Effector CD4-positive, alpha-beta T cell (primary cell): ENCODE results near the gene PCLO.
"Not testable (repeated sequence)": the region's sequence is repeated elsewhere in the genome, so short reads cannot be mapped to it uniquely, and the experiment has no call there.

Experiments used
- DNase-seq: peaks from one replicate; pipeline ENCODE4 v3.0.0-alpha.2; 2020

The PCLO gene

DNA sequence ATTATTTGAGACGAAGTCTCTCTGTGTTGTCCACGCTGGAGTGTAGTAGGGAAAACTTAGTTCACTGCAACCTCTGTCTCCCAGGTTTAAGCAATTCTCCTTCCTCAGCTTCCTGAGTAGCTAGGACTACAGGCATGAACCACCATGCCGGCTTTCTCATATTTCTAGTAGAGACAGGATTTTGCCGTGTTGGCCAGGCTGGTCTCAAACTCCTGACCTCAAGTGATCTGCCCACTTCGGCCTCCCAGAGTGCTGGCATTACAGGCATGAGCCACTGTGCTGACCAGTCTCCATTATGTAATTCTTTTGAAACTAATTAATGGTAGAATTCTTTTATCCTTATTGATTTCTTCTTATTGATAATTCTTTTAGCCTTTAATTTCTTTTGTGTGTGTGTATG lies 32.5 kb downstream of the PCLO start:
- no peak for DNase-seq

- DNase-seq: no peak
These were observed 43.2 kb downstream of the PCLO start for GRCh38 chr7:83119494-83119893.

- no peak for DNase-seq
These were observed 43.7 kb downstream of the PCLO start for GRCh38 chr7:83119026-83119382.

DNA sequence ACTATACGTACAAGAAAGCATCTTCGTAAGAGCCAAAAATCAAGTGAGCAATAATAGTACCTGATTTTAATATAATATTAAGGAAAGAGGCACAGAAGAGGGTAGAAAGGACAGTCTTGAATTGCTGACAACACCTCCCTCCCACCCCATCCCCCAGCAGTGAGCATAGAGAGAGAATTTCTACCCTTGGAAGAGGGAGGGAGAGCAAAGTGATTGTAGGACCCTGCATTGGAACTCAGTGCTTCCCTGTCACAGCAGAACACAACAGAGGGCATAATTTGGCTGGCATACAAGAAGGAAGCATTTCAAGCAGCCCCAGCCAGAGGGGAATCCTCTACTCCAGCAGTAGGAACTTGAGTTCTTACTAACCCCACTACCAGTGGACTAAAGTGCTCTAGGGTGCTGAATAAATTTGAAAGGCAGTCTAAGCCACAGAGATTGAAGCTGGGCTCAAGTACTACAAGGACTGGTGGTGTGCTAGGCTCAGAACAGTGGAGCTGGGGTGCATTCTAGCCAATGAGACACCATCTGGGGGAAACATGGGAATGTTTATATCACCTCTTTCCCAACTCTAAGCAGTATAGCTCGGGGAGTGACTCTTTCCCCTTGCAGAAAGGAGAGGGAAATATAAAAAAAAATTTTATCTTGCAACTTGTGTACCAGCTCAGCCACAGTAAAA lies 44.2 kb downstream of the PCLO start:
- DNase-seq: no peak

- no peak for DNase-seq
These were observed 45.2 kb downstream of the PCLO start for GRCh38 chr7:83117466-83117865.

DNA sequence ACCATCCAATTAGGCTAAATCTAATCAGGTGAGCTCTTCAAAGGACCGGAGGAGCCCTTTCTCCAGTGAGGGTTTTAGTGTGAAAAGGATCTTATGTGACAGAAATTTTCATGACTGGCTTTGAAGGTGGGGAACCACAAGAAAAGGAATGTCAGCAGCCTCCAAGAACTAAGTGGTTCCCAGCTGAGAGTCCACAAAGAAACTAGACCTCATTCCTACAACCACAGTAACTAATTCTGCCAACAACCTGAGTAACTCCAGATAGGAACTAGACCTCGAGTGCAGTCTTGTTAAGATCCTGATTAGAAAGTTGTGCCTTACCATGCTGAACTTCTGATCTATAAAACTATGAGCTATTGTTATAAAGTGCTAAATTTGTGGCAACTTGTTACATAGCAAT lies 51.3 kb downstream of the PCLO start:
- DNase-seq: no peak

DNA sequence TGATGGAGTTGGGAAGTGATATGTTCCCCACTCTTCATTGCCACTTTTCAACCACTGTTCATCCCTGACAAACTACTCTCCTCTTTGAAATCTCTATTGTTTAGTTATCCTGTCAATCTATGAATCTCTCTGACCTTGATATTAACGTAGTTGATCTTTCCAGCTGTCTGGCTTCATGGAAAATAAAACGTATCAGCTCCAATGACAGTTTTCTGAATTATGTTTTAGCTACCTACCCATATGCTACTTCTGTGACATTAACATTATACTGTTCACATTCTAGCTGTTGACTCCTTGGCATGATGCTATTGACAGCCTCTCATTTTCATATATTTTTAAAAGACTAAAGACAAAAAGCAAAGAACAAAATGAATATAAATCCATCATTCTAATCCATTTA lies 53.3 kb downstream of the PCLO start:
- no peak for DNase-seq

- DNase-seq: no peak
These were observed 56.7 kb downstream of the PCLO start for GRCh38 chr7:83105948-83106347.

GRCh38 chr7:83105063-83105462 lies 57.6 kb downstream of the PCLO start:
- DNase-seq: no peak

DNA sequence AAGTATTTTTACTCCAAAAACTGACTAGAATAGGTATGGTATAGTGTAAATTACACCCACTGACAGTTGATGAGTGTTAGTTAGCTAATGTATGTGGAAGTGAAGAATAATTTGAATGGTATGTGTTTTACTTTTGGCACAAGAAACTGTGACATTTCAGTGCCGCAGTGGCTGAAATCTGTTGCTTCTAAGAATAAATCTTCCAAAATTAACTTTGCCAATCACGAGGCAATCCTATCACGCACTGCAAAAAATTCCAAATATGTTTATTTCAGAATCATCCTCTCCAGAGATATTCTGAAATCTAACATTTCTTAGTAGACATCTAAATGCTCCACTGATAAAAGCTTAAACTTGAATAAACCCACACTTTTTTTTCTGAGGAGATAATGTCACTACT lies 61.2 kb downstream of the PCLO start:
- DNase-seq: no peak

DNA sequence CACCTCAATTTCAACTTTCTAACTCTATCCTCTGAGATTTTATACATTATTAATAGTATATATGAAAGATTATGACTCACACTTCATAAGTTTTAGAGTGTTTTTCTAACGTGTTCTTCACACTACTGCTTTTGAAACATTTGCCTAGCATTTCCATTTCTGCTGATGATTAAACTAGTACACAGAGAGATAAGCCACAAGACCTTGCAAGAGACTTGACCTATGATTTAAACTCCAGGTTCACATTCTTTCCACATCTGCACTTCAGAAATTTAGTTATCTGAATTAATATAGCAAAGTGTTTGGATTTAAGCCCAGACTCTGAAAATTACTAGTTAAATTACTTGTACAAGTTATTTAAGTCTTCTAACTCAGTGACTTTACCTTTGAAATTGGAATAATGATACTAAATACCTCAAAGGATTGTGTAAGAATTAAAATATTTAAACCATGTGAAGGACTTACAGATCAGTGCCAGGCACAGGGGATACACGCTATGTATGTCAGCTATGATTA lies 66.6 kb downstream of the PCLO start:
- DNase-seq: no peak

DNA sequence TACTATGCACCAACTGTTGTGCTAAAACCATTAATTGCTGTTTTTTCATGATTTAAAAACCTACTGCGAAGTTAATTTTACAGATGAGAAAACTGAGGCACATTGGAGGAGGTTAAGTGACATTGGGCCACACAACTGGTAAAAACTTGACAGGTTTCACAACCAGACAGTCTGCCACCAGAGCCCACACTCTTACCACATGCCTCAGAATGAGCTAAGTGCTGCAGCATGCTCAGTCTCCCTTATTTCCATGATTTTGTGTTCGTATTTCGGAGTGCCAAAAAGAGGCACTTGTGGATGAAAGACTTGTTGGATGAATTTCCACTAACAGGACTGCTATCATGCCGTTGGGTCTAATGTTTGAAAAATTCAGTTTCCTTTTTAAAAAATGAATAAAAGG lies 77.4 kb downstream of the PCLO start:
- DNase-seq: no peak

GRCh38 chr7:83079879-83080278 lies 82.8 kb downstream of the PCLO start:
- not testable (repeated sequence) for DNase-seq

DNA sequence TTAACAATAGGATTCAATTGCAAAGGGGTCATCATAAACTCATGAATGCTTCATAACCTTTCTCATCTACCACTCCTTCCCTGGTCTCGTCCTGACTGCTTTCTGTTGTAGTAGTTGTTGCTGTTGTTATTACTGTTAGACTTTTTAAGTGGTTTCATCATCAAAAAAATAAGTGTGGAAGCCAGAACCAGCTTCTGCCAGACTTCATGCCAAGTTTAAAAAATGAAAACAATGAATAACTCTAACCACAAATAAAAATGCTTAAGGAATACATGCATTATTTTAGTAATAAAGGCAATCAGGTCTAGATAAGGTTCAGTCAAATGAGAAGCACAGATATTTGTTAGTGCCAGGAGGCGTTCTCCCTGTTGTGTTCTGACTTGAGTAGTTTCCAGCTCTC lies 85.4 kb downstream of the PCLO start:
- DNase-seq: no peak

- no peak for DNase-seq
These were observed 89.8 kb downstream of the PCLO start for GRCh38 chr7:83072576-83073517.

GRCh38 chr7:83065714-83066113 lies 97.0 kb downstream of the PCLO start:
- DNase-seq: no peak

DNA sequence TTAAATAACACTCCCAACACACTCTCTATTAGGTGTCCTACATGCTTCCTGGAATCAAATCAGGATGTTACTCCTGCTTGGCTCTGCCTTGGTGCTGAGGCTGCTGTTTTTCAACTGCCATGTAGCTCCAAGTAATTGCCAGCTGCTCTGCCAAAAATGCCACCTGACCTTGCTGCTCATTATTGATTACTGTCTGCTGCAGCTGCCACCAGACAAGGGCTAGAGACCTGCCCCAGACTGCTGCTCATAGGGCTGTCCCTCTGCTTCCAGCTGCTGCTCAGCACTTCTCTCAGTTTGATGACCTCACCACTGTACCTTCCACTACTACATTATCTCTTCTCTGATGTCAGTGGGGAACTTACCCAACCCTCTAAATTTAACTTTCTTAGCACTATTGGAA lies 102.5 kb downstream of the PCLO start:
- DNase-seq: no peak

DNA sequence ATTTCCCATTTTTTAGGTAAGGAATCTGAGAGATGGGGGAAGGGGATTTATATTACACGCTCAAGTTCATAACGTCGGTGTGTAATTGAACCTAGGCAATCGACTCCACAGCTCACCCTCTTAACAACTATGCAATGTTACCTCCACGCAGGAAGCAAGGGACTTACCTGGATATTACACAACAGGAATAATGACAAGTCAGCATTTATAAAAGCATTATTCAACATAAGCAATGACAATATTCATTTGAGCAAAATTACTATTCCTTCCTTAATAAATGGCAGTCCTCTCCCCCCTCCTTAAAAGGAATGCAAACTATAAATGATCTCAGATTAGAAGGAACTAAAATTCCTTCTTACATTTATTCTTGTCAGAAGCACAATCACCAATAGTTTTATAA lies 104.0 kb downstream of the PCLO start:
- DNase-seq: no peak

- DNase-seq: no peak
These were observed 107.5 kb downstream of the PCLO start for GRCh38 chr7:83055197-83055596.

DNA sequence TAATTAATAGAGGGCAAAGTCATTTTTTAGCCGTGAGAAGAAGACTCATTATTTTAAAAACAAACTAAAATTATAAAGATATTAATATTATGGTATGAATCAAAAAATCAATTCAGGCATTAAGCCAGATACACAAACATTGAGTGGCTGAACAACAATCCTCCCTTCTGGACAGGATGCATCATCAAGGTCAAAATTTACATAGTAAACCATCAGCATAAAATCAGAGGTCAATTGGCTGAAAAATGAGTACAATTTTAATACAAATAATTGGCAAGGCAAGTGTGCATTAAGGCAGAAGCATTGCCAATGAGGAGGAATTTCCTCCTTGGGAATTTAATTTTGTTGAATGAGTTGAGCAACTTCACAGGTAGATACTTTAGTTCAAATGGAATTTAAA lies 108.2 kb downstream of the PCLO start:
- DNase-seq: no peak

DNA sequence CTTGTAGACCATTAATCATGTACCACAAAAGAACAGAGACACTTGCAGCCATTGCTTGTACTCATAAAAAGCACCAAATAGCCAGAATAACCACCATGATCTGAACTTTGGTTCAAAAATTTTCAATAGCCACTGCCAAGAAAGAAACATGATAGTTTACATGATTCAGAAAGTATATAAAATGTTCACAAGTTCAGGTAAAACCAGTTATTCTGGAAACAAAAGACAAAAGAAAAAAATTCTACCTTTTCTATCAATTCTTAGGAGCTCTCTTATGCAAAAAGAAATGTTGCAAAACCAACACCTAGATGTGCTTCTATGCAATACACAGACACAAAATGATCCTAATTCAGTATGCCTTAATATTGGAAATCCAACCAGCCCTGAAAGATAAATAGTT lies 108.7 kb downstream of the PCLO start:
- no peak for DNase-seq

DNA sequence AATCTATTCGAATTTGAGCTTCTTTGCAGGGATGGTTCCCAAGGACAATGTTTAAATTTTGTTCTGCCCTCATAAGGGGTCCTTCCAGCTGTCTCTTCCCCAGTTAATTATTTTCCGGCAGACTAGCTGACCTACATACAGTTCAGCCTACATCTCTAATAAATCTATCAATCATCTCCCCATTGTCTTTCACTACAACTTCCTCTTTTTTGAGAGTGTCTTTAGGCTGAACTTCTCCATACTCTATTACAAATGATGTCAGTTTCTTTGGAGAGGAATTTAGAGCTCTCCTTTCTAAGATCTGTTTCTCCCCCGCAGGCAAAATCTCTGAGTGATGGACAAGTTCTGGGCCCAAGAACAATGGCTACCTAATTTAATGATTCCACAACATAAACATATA lies 122.2 kb downstream of the PCLO start:
- DNase-seq: no peak

DNA sequence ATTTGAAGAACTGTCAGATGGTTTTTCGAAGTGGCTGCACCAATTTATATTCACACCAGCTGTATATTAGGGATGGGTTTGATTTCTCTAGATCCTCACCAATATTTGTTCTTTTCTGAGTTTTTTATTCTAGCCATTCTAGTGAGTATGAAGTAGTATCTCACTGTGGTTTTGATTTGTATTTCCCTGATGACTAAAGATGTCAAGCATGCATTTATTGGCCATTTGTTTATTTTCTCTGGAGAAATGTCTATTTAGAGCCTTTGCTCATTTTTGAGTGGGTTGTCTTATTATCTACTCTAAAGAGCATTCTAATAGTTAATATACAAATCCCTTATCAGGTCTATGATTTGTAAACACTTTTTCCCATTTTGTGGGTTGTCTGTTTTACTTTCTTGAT lies 123.9 kb downstream of the PCLO start:
- DNase-seq: no peak

DNA sequence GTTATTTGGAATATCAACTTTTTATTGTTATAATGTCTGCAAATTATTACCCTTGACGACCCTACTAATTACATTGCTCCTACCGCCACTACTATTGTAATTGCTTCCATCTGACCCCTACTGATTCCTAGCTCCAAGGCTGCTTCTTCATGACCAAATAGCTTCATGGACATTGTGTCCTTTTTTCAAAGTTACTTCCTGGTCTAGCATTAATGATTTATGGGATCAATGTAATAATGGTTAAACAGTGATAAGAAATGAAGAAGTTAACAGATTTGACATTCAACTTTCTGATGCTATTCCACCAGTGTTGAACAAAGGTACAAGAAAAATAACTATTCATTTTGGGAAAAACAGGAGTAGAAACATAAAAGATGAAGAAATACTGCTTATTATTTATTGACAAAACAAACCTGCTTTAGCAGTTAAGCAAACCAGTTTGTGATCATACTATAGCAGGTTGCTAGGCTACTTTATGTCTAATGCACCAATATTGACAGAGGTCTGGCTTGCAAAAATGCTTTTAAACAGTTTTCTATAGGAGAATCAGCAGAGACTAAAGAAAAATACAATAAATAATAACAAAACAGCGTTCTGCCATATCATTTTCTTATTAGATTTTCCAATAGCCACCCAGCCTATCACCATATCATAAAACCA lies 125.8 kb downstream of the PCLO start:
- no peak for DNase-seq
